GM18526 (cell line): ENCODE measurements around the gene YAP1.

Source experiments
- POLR2A ChIP-seq: IDR thresholded peaks from 3 replicates; pipeline ENCODE4 v1.6.1; 2011; ENCODE audit not compliant: insufficient read length; ENCODE audit errors: extremely low read depth

YAP1 gene

DNA sequence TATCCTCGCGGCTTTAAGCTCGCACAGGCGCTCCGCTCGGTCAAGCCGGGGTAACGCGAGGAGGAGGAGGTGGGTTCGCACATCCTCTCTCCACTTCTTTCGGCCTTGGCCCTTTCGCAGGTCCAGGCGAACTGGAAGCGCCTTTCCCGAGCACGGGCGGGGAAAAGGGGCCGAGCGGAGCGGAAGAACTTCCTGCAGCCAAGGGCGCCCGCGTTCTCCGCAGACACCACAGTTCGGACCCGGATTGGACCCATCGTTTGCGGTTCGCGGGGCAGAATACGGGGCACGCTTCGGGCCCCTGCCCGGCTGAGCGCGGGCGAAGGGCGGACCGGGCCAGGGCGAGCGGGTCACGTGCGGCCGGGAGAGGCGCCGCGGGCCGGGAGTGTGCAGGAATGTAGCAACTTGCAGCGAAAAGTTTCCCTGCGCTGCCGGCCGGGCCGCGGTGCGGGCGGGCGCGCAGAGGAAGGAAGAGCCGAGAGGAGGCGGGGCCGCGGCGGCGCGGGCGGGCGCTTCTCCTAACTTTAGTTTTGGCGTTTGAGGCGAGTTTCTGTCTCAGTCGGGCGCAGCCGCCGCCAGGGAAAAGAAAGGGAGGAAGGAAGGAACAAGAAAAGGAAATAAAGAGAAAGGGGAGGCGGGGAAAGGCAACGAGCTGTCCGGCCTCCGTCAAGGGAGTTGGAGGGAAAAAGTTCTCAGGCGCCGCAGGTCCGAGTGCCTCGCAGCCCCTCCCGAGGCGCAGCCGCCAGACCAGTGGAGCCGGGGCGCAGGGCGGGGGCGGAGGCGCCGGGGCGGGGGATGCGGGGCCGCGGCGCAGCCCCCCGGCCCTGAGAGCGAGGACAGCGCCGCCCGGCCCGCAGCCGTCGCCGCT lies at the start of gene YAP1:
Gene YAP1 (plus strand): TSS at position 552 of the 865 bp plus-strand sequence. CDS start 402 bp downstream, outside the sequence.
- no peak for TF ChIP-seq POLR2A

DNA sequence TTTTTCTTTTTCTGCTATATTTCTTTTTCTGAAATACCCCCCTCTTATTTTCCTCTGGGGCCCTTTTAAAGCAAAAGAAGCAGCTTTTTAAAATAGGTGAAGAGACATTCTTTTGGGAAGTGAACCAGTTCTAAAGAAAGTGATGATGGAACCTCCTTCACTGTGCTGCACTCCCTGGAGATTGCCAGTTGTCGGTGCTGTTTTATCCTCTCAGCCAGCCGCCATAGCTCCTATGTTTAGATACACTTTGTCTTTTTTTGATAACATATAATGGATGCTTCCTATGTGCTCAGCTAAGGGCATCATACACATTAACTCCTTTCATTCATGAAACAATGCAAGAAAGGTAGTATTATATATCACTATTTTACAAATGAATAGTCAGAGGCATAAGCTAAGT lies 49.0 kb upstream of the YAP1 start:
- no peak for TF ChIP-seq POLR2A

DNA sequence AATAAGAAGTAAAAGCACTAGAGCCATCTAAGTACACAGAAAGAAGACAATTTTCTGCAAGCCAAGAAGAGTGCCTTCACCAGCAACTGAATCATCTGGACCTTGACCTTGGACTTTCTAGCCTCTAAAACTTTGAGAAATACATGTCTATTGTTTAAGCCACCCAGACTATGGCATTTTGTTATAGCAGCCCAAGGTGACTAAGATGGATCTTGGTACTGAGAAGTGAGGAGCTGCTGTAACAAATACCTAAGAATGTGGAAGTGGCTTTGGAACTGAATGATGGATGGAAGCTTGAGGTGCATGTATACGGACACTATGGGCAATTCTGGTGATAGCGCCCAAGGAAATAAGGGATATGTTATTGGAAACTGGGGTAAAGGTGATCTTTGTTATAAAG lies 48.1 kb upstream of the YAP1 start:
- no peak for TF ChIP-seq POLR2A

DNA sequence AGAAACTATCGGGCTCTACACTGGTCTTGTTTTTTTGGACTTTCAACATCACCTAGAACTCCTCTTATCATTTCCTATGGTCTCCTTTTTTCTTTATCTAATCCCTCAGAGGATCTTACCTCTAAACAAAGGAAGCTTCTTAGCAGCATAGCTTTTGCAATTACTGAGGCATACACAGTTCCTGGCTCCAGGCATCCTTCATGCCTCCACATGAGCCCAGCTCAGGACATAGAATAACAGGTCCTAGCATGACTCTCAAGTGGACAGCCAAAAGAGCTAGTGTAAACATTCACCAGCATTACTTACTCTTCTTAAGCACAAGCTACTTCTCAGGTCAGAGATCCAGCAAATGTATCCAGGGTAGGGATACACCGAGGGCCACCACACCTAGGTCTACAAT lies 45.9 kb upstream of the YAP1 start:
- TF ChIP-seq POLR2A = no peak

DNA sequence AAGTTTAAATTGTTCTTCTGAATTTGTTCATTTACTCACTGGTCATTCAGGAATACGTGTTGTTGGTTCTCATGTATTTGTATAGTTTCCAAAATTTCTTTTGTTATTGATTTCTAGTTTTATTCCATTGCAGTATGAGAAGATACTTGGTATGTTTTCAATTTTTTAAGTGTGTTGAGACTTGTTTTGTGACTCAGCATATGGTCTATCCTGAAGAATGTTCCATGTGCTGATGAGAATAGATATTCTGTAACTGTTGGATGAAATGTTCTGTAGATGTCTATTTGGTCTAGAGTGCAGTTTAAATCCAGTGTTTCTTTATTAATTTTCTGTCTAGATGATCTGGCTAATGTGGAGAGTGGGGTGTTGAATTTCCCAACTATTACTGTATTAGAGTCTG lies 39.5 kb upstream of the YAP1 start:
- TF ChIP-seq POLR2A = no peak

DNA sequence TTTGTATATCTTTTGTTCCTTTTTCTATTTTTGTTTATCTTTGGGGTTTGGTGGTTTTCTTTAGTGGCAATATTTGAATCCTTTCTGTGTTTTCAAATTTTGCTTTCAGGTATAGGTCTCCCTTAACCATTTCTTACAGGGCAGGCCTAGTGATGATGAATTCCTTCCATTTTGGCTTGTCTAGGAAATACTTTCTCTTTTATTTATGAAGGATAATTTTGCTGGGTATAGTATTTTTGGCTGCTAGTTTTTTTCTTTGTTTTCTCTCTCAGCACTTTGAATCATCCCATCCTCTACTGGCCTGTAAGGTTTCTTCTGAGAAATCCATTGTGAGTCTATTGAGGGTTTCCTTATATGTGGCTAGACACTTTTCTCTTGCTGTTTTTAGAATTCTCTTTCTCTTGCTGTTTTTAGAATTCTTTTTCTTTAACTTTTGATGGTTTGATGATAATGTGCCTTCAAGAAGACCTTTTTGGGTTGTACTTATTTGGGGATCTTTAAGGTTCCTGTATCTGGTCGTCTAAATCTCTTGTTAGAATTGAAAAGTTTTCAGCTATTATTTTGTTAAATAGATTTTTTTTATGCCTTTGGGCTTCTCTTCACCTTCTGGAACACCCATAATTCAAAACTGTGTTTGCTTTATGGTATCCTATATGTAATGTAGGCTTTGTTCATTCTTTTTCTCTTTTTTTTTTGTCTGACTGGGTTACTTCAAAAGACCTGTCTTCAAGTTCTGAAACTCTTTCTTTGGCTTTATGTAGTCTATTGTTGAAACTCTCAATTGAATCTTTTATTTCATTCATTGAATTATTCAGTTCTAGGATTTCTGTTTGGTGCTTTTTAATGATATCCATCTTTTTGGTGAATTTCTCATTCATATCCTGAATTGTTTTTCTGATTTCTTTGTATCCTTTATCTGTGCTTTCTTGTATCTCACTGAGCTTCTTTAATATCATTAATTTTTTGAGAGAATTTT lies 38.5 kb upstream of the YAP1 start:
- TF ChIP-seq POLR2A = no peak

DNA sequence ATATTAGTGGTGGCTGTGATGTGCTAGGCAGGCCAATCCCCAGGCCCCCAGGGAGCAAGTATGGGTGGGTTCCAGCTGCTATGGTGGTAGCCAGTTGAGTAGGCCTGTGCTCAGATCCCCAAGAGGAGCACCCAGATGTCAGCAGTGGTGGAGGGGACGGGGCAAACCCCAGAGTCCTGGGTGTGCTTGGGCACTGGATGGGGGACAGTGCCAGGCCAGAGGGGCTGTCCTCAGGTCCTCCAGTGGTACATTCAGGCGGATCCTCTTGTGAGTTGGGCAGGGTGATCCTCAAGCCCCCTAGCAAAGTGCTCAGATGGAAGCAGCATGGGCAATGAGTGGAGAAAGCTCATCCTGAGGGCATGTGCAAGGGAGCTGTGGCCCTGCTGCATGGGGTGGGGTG lies 37.0 kb upstream of the YAP1 start:
- no peak for TF ChIP-seq POLR2A

DNA sequence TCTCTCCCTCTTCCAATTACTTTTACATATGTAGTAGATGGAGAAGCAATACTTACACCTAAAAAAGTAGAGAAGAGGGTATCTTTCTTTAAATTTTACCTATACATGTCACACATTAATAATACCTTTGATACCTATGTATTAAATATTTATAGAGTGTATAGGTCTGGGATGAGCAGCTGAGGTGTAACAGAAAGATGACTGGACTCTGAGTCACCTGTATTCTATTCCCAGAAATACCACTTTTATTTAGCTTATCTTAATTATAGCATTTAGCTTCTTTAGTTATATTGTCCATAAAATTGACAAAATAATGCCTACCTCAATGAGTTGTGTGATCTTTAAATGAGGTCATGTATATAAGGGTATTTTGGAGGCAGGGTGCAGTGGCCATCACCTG lies 30.6 kb upstream of the YAP1 start:
- no peak for TF ChIP-seq POLR2A

DNA sequence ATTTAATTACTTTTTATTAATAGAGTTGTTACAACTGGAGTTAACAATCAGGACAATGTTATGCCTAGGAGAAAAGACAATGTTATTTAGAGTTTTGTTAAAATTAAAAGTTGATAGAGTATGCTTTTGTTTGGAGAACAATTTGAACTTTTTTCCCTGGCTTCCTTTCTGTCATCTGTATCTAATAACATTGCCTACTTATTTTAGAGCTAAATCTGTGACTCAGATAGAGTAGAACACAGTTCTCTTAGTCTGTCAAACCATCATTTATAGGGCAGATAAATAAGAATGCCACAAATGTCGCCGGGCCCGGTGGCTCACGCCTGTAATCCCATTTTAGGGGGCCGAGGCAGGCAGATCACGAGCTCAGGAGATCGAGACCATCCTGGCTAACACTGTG lies 28.9 kb upstream of the YAP1 start:
- TF ChIP-seq POLR2A = no peak

DNA sequence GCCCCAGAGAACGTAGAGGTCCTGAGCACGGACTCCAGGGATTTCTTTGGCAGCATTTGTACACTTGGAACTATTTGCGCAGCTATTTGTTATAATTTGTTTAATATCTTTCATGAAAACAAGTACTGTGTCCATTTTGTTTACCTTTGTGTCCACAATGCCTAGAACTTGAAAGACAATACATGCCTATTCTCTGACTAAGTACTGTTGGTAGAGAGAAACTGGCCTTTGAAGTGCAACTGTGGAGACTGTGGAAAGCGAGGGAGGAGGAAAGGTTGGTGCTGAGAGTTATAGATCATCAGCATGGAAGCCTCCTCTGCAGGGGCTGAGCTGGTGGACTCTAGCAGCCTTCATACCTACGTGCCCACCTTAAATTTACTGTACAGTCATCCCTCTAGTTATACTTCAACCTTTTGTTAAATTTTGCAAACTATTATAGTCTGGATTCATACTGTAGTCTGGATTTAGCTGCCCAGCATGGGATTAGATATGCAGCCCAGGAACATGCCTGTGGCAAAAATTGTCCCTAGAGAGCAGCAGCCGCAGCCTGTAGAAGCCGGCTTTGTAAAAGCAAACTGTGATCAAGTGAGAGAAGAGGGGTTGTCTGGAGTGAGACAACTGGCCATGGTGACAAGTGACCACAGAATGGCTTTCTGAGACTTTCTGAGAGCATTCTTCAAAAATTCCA lies 24.2 kb upstream of the YAP1 start:
- TF ChIP-seq POLR2A = no peak

DNA sequence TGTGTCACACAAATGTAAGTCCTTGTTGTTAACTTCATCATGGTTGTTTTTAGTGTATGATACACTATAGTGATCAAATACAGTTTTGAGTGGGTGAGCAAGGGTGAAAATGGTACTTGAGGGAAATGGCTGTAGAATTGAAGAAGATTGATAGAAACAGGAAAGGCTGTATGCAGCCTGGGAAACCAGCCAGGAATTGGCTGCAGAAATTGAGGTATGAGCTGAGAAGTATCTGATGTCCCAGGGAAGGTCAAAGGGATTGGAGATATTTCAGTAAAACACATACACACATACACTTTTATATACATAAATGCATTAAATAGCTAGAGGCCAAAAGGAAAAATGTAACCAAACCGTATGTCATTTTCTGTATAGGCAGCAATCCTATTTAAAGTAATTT lies 13.1 kb upstream of the YAP1 start:
- no peak for TF ChIP-seq POLR2A

DNA sequence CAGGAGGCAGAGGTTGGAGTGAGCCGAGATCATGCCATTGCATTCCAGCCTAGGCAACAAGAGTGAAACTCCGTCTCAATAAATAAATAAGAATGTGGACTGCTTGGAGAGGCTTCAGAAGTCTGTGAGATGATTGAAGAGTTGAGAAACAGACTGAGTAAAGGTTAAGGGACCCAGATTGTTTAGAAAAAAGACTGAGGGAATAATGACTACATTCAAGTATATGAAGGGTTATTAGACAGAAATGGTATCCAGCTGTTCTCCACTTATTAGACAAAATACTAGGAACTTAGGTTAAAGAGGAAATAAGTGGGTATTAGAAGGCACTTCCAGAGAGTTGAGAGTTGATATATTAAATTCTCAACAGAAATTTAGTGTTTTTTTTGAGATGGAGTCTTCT lies 10.5 kb upstream of the YAP1 start:
- no peak for TF ChIP-seq POLR2A

DNA sequence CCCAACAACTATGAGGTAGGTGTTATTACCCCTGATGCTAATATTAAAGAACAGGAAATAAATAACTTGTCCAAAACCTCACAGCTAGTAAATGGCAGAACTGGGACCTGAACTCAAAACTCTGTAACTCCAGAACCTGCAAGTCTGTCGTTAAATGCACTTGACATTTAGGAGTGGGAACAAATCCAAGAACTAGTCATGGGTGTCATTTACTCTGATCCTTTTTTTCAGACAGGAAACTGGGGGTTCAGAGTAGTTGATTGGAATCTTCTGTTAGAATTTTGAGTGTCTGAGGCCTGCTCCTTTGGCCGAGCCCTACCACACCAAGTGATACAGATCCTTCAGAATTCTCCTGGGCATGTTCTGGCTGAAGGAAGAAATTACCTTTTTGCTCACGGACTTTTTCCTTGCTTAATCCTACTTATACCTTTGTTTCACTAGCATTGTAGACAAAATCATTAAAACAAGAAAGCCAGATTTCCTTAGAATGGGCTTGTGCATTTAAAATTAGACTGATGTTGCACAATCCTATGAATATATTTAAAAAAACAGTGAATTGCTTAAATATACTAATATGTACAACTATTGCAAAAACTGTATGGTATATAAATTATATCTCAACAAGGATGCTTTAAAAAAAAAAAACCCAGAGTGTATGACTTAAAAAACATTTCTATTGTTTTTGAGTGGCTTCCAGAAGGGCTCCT lies 1.4 kb upstream of the YAP1 start:
- TF ChIP-seq POLR2A = no peak

DNA sequence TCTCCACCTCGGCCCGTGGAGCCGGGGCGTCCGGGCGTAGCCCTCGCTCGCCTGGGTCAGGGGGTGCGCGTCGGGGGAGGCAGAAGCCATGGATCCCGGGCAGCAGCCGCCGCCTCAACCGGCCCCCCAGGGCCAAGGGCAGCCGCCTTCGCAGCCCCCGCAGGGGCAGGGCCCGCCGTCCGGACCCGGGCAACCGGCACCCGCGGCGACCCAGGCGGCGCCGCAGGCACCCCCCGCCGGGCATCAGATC lies 439 bp downstream of the YAP1 start:
- TF ChIP-seq POLR2A = no peak
